Measurements from ENCODE around the gene UBE4B. TPM values are rescaled to one million over a fixed set of nuclear protein-coding genes. Genes with fewer than 3 reads are reported as not detected.

UBE4B gene
- polyA plus RNA-seq, 4 donors = 8.6 to 47.3 (median 19.8) TPM

DNA sequence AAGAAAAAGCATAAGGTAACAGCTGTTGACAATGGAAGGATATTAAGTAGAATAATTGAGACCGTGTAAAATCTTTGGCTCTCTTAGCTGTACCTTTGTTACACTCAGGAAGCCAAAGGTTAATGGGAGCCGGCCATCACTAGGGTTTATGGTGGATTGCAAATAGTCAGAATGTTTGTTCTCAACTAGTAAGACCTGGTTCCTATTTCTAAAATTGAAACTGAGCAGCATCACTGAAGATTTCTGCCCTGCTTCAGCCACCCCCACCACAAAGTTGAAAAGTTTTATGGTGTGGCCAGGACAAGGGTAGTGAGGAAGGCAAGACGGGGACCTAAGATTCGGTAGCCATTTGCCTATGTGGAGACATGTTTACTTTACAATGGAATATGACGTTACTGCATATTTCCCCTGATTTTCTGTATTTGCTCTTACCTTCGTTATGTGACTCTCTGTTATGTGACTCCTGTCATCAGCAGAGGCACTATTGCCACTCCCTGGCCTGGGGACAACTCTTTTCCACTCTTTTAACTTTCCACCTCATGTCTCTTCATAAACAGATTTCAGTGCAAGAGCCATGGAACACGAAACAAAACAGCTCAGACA, 136.3 kb downstream of the UBE4B start:
- DNase-seq (no peak), FAIRE-seq (no peak)
- Histone ChIP-seq H3K27ac (ENCODE audit: low read depth in 1 of 3, low read length in 2 of 3) (no peak overlapping the region), H3K4me1 (ENCODE audit: control insufficient read depth in 3 of 3, insufficient read depth in 2 of 3, low read depth in 1 of 3, low read length in 2 of 3) (peaks cover 0 to 5% (median 0%) of the 10 kb centered on the region in 3 donors), H3K4me3 (ENCODE audit: low read depth in 1 of 3, low read length in 3 of 3) (no peak overlapping the region), H3K9me3 (ENCODE audit: control insufficient read depth in 2 of 2, insufficient read depth in 1 of 2, low read depth in 1 of 2, low read length in 1 of 2) (no peaks in the 10 kb centered on the region), H3K27me3 (ENCODE audit: control insufficient read depth in 3 of 3, insufficient read depth in 3 of 3, low read length in 3 of 3) (no peaks in the 10 kb centered on the region), H3K36me3 (ENCODE audit: control insufficient read depth in 3 of 3, insufficient read depth in 2 of 3, low read depth in 1 of 3, low read length in 3 of 3) (peaks cover 19 to 68% (median 20%) of the 10 kb centered on the region in 3 donors)
- WGBS, 3 donors = 78 to 86% (median 78%) methylated on average over 7 of the region's 7 CpGs

- WGBS, 3 donors = 54 to 69% (median 62%) methylated on average over 2 of the region's 2 CpGs
- Histone ChIP-seq H3K9me3 (ENCODE audit: control insufficient read depth in 2 of 2, insufficient read depth in 1 of 2, low read depth in 1 of 2, low read length in 1 of 2) (no peaks in the 10 kb centered on the region), H3K36me3 (ENCODE audit: control insufficient read depth in 3 of 3, insufficient read depth in 2 of 3, low read depth in 1 of 3, low read length in 3 of 3) (peaks cover 14 to 62% (median 22%) of the 10 kb centered on the region in 3 donors), H3K4me1 (ENCODE audit: control insufficient read depth in 3 of 3, insufficient read depth in 2 of 3, low read depth in 1 of 3, low read length in 2 of 3) (peaks cover 0 to 5% (median 0%) of the 10 kb centered on the region in 3 donors), H3K27ac (ENCODE audit: low read depth in 1 of 3, low read length in 2 of 3) (no peak overlapping the region), H3K27me3 (ENCODE audit: control insufficient read depth in 3 of 3, insufficient read depth in 3 of 3, low read length in 3 of 3) (no peaks in the 10 kb centered on the region), H3K4me3 (ENCODE audit: low read depth in 1 of 3, low read length in 3 of 3) (no peak overlapping the region)
- FAIRE-seq (no peak), DNase-seq (no peak)
These were observed 137.4 kb downstream of the UBE4B start for GRCh38 chr1:10170239-10170574.

- no peak for FAIRE-seq
- DNase-seq = no peak
These were observed 138.5 kb downstream of the UBE4B start for GRCh38 chr1:10171105-10171767.

GRCh38 chr1:10171995-10172669, 139.4 kb downstream of the UBE4B start:
- peaks cover 14 to 44% (median 22%) of the 10 kb centered on the region in 3 donors for H3K36me3 ChIP-seq (ENCODE audit: control insufficient read depth in 3 of 3, insufficient read depth in 2 of 3, low read depth in 1 of 3, low read length in 3 of 3)
- no peaks in the 10 kb centered on the region for H3K27me3 ChIP-seq (ENCODE audit: control insufficient read depth in 3 of 3, insufficient read depth in 3 of 3, low read length in 3 of 3)
- no peak overlapping the region for H3K27ac ChIP-seq (ENCODE audit: low read depth in 1 of 3, low read length in 2 of 3)
- peaks cover 0 to 5% (median 0%) of the 10 kb centered on the region in 3 donors for H3K4me1 ChIP-seq (ENCODE audit: control insufficient read depth in 3 of 3, insufficient read depth in 2 of 3, low read depth in 1 of 3, low read length in 2 of 3)
- no peak for FAIRE-seq
- DNase-seq = no peak
- WGBS, 3 donors = 91 to 93% (median 93%) methylated on average over 8 of the region's 8 CpGs
- no peaks in the 10 kb centered on the region for H3K9me3 ChIP-seq (ENCODE audit: control insufficient read depth in 2 of 2, insufficient read depth in 1 of 2, low read depth in 1 of 2, low read length in 1 of 2)
- no peak overlapping the region for H3K4me3 ChIP-seq (ENCODE audit: low read depth in 1 of 3, low read length in 3 of 3)

More at GRCh38 chr1:10171105-10171767, 138.5 kb downstream of the UBE4B start:
- H3K4me3 ChIP-seq (ENCODE audit: low read depth in 1 of 3, low read length in 3 of 3) = no peak overlapping the region
- H3K36me3 ChIP-seq (ENCODE audit: control insufficient read depth in 3 of 3, insufficient read depth in 2 of 3, low read depth in 1 of 3, low read length in 3 of 3) = peaks cover 14 to 52% (median 22%) of the 10 kb centered on the region in 3 donors
- peaks cover 0 to 5% (median 0%) of the 10 kb centered on the region in 3 donors for H3K4me1 ChIP-seq (ENCODE audit: control insufficient read depth in 3 of 3, insufficient read depth in 2 of 3, low read depth in 1 of 3, low read length in 2 of 3)
- H3K27ac ChIP-seq (ENCODE audit: low read depth in 1 of 3, low read length in 2 of 3) = no peak overlapping the region
- 90 to 97% (median 94%) methylated on average over 16 of the region's 16 CpGs for WGBS, 3 donors
- no peaks in the 10 kb centered on the region for H3K9me3 ChIP-seq (ENCODE audit: control insufficient read depth in 2 of 2, insufficient read depth in 1 of 2, low read depth in 1 of 2, low read length in 1 of 2)
- H3K27me3 ChIP-seq (ENCODE audit: control insufficient read depth in 3 of 3, insufficient read depth in 3 of 3, low read length in 3 of 3) = no peaks in the 10 kb centered on the region

DNA sequence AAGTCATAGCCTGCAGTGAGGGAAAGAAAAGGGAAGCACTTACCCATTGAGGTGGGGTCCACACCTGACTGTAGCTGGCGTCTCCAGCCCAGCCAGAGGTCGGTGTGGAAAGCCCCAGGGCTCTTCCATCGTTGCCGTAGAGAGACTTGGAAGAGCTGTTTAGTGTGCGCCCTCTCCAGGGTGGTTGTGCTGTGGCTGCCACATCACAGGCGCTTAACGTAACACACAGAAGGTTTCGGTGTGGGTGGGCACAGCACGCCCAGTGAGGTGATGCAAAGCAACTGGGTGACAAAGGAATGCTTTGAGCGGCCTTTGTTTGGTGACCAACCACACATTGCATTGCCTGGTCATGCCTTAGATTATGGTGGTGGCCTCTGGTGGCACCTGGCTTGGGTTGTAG, 140.8 kb downstream of the UBE4B start:
- H3K4me3 ChIP-seq (ENCODE audit: low read depth in 1 of 3, low read length in 3 of 3) = no peak overlapping the region
- no peaks in the 10 kb centered on the region for H3K9me3 ChIP-seq (ENCODE audit: control insufficient read depth in 2 of 2, insufficient read depth in 1 of 2, low read depth in 1 of 2, low read length in 1 of 2)
- H3K27ac ChIP-seq (ENCODE audit: low read depth in 1 of 3, low read length in 2 of 3) = no peak overlapping the region
- FAIRE-seq = no peak
- 86 to 97% (median 95%) methylated on average over 10 of the region's 10 CpGs for WGBS, 3 donors
- no peak for DNase-seq
- H3K36me3 ChIP-seq (ENCODE audit: control insufficient read depth in 3 of 3, insufficient read depth in 2 of 3, low read depth in 1 of 3, low read length in 3 of 3) = peaks cover 12 to 41% (median 17%) of the 10 kb centered on the region in 3 donors
- H3K4me1 ChIP-seq (ENCODE audit: control insufficient read depth in 3 of 3, insufficient read depth in 2 of 3, low read depth in 1 of 3, low read length in 2 of 3) = peaks cover 0 to 5% (median 0%) of the 10 kb centered on the region in 3 donors
- no peaks in the 10 kb centered on the region for H3K27me3 ChIP-seq (ENCODE audit: control insufficient read depth in 3 of 3, insufficient read depth in 3 of 3, low read length in 3 of 3)

GRCh38 chr1:10177876-10178275, 145.1 kb downstream of the UBE4B start:
- peaks cover 5 to 38% (median 23%) of the 10 kb centered on the region in 3 donors for H3K36me3 ChIP-seq (ENCODE audit: control insufficient read depth in 3 of 3, insufficient read depth in 2 of 3, low read depth in 1 of 3, low read length in 3 of 3)
- no peak overlapping the region for H3K27ac ChIP-seq (ENCODE audit: low read depth in 1 of 3, low read length in 2 of 3)
- DNase-seq = no peak
- H3K4me3 ChIP-seq (ENCODE audit: low read depth in 1 of 3, low read length in 3 of 3) = no peak overlapping the region
- no peak for FAIRE-seq
- H3K27me3 ChIP-seq (ENCODE audit: control insufficient read depth in 3 of 3, insufficient read depth in 3 of 3, low read length in 3 of 3) = no peaks in the 10 kb centered on the region
- H3K9me3 ChIP-seq (ENCODE audit: control insufficient read depth in 2 of 2, insufficient read depth in 1 of 2, low read depth in 1 of 2, low read length in 1 of 2) = no peaks in the 10 kb centered on the region
- WGBS, 3 donors = 71 to 89% (median 85%) methylated on average over 5 of the region's 5 CpGs
- no peaks in the 10 kb centered on the region for H3K4me1 ChIP-seq (ENCODE audit: control insufficient read depth in 3 of 3, insufficient read depth in 2 of 3, low read depth in 1 of 3, low read length in 2 of 3)

- Histone ChIP-seq H3K4me1 (ENCODE audit: control insufficient read depth in 3 of 3, insufficient read depth in 2 of 3, low read depth in 1 of 3, low read length in 2 of 3) (no peaks in the 10 kb centered on the region), H3K27ac (ENCODE audit: low read depth in 1 of 3, low read length in 2 of 3) (no peak overlapping the region), H3K9me3 (ENCODE audit: control insufficient read depth in 2 of 2, insufficient read depth in 1 of 2, low read depth in 1 of 2, low read length in 1 of 2) (no peaks in the 10 kb centered on the region), H3K4me3 (ENCODE audit: low read depth in 1 of 3, low read length in 3 of 3) (no peak overlapping the region), H3K27me3 (ENCODE audit: control insufficient read depth in 3 of 3, insufficient read depth in 3 of 3, low read length in 3 of 3) (no peaks in the 10 kb centered on the region), H3K36me3 (ENCODE audit: control insufficient read depth in 3 of 3, insufficient read depth in 2 of 3, low read depth in 1 of 3, low read length in 3 of 3) (peaks cover 4 to 31% (median 19%) of the 10 kb centered on the region in 3 donors)
- FAIRE-seq = no peak
- WGBS, 3 donors = 88 to 94% (median 92%) methylated on average over 22 of the region's 22 CpGs
- no peak for DNase-seq
These were observed 146.0 kb downstream of the UBE4B start for GRCh38 chr1:10178597-10179405.

Measured in small intestine (tissue), 7 donors.